ENCODE measurements around the gene CYLD.

CYLD gene

DNA sequence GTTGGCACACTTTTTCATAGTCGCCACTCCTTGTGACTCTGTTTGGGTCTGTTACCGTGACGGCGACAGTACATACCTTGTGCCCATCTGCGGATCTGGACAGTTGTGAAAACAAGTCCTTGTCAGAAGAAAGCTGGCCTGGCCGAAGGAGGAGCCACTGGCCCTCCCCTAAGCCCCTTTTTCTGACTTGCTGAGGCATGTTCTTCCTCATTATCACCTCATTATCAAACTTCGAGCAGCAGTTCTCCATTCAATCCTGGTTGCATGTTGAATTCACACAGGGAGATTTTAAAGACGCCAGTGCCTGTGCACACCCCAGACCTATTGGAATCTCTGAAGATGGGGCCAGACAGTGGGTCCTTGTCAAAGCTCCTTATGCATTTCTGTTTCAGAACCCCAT is 61.1 kb downstream of the CYLD start:
- Histone ChIP-seq H3K4me1 (ENCODE audit: insufficient read depth, insufficient read length) (no peaks in the 10 kb centered on the region), H3K9ac (ENCODE audit: insufficient read length, low read depth) (no peak overlapping the region), H3K4me3 (ENCODE audit: insufficient read length, low read depth) (no peak overlapping the region), H3K9me3 (ENCODE audit: insufficient read depth, low read length) (no peaks in the 10 kb centered on the region), H3K27me3 (ENCODE audit: insufficient read depth, insufficient read length) (no peaks in the 10 kb centered on the region), H3K36me3 (ENCODE audit: insufficient read depth, insufficient read length, low read length) (no peaks in the 10 kb centered on the region)
- DNase-seq (ENCODE audit: low read depth, low spot score) = no peak
- no peak for TF ChIP-seq ZNF274 (IDR thresholded peaks at IDR 0.05; ENCODE audit: low read depth, low read length)
- TF ChIP-seq YY1 (IDR thresholded peaks at IDR 0.05; ENCODE audit: insufficient read depth, insufficient read length) = no peak
- TF ChIP-seq SUZ12 (IDR thresholded peaks at IDR 0.05; ENCODE audit: extremely low read depth, insufficient read depth, insufficient read length) = no peak

- Histone ChIP-seq H3K4me3 (ENCODE audit: insufficient read length, low read depth) (no peak overlapping the region), H3K27me3 (ENCODE audit: insufficient read depth, insufficient read length) (no peaks in the 10 kb centered on the region), H3K9me3 (ENCODE audit: insufficient read depth, low read length) (no peaks in the 10 kb centered on the region), H3K4me1 (ENCODE audit: insufficient read depth, insufficient read length) (peaks cover 2% of the 10 kb centered on the region), H3K9ac (ENCODE audit: insufficient read length, low read depth) (no peak overlapping the region), H3K36me3 (ENCODE audit: insufficient read depth, insufficient read length, low read length) (no peaks in the 10 kb centered on the region)
- TF ChIP-seq ZNF274 (IDR thresholded peaks at IDR 0.05; ENCODE audit: low read depth, low read length) (no peak), YY1 (IDR thresholded peaks at IDR 0.05; ENCODE audit: insufficient read depth, insufficient read length) (no peak), SUZ12 (IDR thresholded peaks at IDR 0.05; ENCODE audit: extremely low read depth, insufficient read depth, insufficient read length) (no peak)
- no peak for DNase-seq (ENCODE audit: low read depth, low spot score)
These were observed 62.5 kb downstream of the CYLD start for GRCh38 chr16:50804290-50804907.

DNA sequence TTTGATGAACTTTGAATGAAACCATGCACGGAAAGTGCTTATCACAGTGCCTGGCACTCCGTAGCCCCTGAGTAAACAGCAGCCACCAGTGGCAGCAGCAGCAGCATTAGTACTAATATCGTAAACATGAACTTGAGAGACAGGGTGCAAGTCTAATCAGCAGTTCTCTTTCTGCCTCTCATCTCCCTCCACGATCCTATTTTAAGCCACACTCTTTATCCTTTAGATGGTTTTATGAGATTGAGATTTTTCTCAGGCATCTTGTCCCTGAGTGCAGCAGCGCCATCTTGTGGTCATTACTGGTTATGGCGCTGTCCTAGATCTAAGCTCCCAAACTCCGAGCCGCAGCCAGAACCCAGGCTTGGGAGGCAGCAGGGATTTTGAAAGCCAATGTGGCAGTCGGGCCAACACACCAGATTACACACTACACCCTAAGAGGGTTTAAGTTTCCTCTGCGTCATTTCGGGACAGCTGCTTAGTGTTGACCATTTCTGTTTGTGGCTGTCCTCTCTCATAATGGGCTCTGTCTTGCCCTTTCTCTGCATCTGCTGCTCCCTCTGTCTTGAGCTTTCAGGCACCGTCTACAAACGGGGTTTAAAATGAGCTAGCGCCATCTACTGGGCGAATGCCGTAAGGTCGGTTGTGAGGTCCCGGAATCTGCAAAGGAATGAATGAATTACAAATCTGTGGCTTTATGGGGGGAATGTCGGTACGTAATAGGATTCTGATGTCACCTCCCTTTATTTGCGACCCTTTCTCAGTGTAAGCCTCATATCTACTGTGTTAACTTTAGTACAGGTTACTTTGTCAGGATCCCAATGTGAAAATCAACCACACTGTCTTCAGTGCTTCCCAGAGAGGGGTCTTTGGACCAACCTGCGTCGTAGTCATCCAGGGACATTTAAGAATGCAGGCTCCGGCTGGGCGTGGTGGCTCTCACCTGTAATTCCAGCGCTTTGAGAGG is 64.5 kb downstream of the CYLD start:
- H3K9ac ChIP-seq (ENCODE audit: insufficient read length, low read depth) = no peak overlapping the region
- peaks cover 8% of the 10 kb centered on the region for H3K4me1 ChIP-seq (ENCODE audit: insufficient read depth, insufficient read length)
- H3K27me3 ChIP-seq (ENCODE audit: insufficient read depth, insufficient read length) = no peaks in the 10 kb centered on the region
- H3K4me3 ChIP-seq (ENCODE audit: insufficient read length, low read depth) = peak overlapping the region; percentile 30
- no peaks in the 10 kb centered on the region for H3K9me3 ChIP-seq (ENCODE audit: insufficient read depth, low read length)
- DNase-seq (ENCODE audit: low read depth, low spot score) = peak; percentile 89
- no peaks in the 10 kb centered on the region for H3K36me3 ChIP-seq (ENCODE audit: insufficient read depth, insufficient read length, low read length)
- TF ChIP-seq YY1 (IDR thresholded peaks at IDR 0.05; ENCODE audit: insufficient read depth, insufficient read length) (no peak), ZNF274 (IDR thresholded peaks at IDR 0.05; ENCODE audit: low read depth, low read length) (no peak), SUZ12 (IDR thresholded peaks at IDR 0.05; ENCODE audit: extremely low read depth, insufficient read depth, insufficient read length) (no peak)

- H3K36me3 ChIP-seq (ENCODE audit: insufficient read depth, insufficient read length, low read length) = no peaks in the 10 kb centered on the region
- no peak for DNase-seq (ENCODE audit: low read depth, low spot score)
- no peak for TF ChIP-seq YY1 (IDR thresholded peaks at IDR 0.05; ENCODE audit: insufficient read depth, insufficient read length)
- TF ChIP-seq SUZ12 (IDR thresholded peaks at IDR 0.05; ENCODE audit: extremely low read depth, insufficient read depth, insufficient read length) = no peak
- TF ChIP-seq ZNF274 (IDR thresholded peaks at IDR 0.05; ENCODE audit: low read depth, low read length) = no peak
- H3K4me3 ChIP-seq (ENCODE audit: insufficient read length, low read depth) = no peak overlapping the region
- no peak overlapping the region for H3K9ac ChIP-seq (ENCODE audit: insufficient read length, low read depth)
- no peaks in the 10 kb centered on the region for H3K9me3 ChIP-seq (ENCODE audit: insufficient read depth, low read length)
- H3K27me3 ChIP-seq (ENCODE audit: insufficient read depth, insufficient read length) = no peaks in the 10 kb centered on the region
- peaks cover 8% of the 10 kb centered on the region for H3K4me1 ChIP-seq (ENCODE audit: insufficient read depth, insufficient read length)
These were observed 67.1 kb downstream of the CYLD start for GRCh38 chr16:50808929-50809538.

DNA sequence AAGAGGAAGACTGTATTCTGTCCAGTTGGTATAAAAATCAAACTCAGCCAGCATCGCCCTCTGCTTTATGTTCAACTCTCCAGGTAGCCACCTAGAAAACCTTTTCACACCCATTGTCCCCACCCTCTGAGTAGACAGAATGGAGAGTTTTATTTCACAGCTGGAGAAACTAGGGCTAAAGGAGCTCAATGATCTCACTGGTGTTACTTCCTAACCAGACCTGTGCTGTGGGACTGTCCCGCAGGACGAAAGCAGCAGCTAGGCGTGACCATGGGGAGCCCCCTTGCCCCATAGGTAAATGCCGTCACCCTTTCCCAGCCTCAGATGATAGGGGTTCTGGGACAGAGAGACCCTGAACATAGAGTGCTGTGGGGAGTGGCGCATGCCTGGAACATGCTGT is 67.7 kb downstream of the CYLD start:
- Histone ChIP-seq H3K27me3 (ENCODE audit: insufficient read depth, insufficient read length) (no peaks in the 10 kb centered on the region), H3K9ac (ENCODE audit: insufficient read length, low read depth) (no peak overlapping the region), H3K36me3 (ENCODE audit: insufficient read depth, insufficient read length, low read length) (no peaks in the 10 kb centered on the region), H3K4me3 (ENCODE audit: insufficient read length, low read depth) (no peak overlapping the region), H3K9me3 (ENCODE audit: insufficient read depth, low read length) (no peaks in the 10 kb centered on the region), H3K4me1 (ENCODE audit: insufficient read depth, insufficient read length) (peaks cover 8% of the 10 kb centered on the region)
- TF ChIP-seq YY1 (IDR thresholded peaks at IDR 0.05; ENCODE audit: insufficient read depth, insufficient read length) (no peak), ZNF274 (IDR thresholded peaks at IDR 0.05; ENCODE audit: low read depth, low read length) (no peak), SUZ12 (IDR thresholded peaks at IDR 0.05; ENCODE audit: extremely low read depth, insufficient read depth, insufficient read length) (no peak)
- DNase-seq (ENCODE audit: low read depth, low spot score) = no peak

- DNase-seq (ENCODE audit: low read depth, low spot score) = no peak
- Histone ChIP-seq H3K4me3 (ENCODE audit: insufficient read length, low read depth) (no peak overlapping the region), H3K4me1 (ENCODE audit: insufficient read depth, insufficient read length) (peaks cover 8% of the 10 kb centered on the region), H3K9me3 (ENCODE audit: insufficient read depth, low read length) (no peaks in the 10 kb centered on the region), H3K9ac (ENCODE audit: insufficient read length, low read depth) (no peak overlapping the region), H3K36me3 (ENCODE audit: insufficient read depth, insufficient read length, low read length) (no peaks in the 10 kb centered on the region), H3K27me3 (ENCODE audit: insufficient read depth, insufficient read length) (no peaks in the 10 kb centered on the region)
- no peak for TF ChIP-seq ZNF274 (IDR thresholded peaks at IDR 0.05; ENCODE audit: low read depth, low read length)
- TF ChIP-seq SUZ12 (IDR thresholded peaks at IDR 0.05; ENCODE audit: extremely low read depth, insufficient read depth, insufficient read length) = no peak
- TF ChIP-seq YY1 (IDR thresholded peaks at IDR 0.05; ENCODE audit: insufficient read depth, insufficient read length) = no peak
These were observed 68.5 kb downstream of the CYLD start for GRCh38 chr16:50810241-50810965.
